Superior temporal gyrus (tissue), 1 donor: ENCODE results near the gene DLK1.

Experiments used
- DNase-seq: peaks from one replicate; pipeline ENCODE4 v3.0.0-alpha.2; 2016; ENCODE audit errors: extremely low spot score

DLK1 gene

DNA sequence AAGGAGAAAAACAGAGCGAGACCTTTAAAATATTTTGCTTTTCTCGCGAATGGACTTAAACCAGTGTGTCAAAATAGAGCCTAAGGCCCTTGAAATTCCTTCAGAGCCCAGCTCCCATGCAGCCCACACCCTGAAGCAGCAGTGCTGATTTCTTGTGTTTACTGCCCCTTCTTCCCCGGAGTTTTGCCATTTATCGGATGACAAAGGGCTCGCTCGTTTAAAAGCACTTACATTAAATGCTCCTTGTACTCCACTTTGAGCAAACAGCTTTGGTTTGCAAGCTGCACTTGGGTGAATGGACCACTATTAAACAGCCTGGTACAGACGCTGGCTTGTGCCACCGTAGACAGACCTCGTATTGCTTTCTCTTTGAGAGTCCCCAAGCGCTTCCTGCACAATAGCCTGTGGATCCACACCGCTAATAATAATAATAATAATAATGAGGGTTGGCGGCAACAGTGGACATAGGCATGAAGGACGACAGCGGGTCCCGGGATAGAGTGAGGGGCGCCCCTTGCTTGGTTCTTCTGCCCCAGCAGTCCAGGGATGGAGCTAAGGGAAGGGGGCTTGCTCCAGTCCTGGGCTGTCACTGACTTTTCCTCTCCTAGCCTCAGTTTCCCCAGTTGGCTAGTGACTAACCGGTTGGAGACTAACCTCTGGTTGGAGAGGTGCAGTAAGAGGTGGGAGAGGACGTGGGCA, 6.6 kb downstream of the DLK1 start:
- no peak for DNase-seq

DNA sequence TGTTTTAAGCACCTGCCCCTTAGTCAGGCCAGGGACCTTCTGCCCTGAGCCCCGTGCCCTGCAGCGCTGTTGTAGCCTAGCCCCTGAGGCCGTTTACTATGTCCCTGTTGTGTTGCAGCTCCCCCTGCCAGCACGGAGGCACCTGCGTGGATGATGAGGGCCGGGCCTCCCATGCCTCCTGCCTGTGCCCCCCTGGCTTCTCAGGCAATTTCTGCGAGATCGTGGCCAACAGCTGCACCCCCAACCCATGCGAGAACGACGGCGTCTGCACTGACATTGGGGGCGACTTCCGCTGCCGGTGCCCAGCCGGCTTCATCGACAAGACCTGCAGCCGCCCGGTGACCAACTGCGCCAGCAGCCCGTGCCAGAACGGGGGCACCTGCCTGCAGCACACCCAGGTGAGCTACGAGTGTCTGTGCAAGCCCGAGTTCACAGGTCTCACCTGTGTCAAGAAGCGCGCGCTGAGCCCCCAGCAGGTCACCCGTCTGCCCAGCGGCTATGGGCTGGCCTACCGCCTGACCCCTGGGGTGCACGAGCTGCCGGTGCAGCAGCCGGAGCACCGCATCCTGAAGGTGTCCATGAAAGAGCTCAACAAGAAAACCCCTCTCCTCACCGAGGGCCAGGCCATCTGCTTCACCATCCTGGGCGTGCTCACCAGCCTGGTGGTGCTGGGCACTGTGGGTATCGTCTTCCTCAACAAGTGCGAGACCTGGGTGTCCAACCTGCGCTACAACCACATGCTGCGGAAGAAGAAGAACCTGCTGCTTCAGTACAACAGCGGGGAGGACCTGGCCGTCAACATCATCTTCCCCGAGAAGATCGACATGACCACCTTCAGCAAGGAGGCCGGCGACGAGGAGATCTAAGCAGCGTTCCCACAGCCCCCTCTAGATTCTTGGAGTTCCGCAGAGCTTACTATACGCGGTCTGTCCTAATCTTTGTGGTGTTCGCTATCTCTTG, 7.6 kb downstream of the DLK1 start:
- no peak for DNase-seq

DNA sequence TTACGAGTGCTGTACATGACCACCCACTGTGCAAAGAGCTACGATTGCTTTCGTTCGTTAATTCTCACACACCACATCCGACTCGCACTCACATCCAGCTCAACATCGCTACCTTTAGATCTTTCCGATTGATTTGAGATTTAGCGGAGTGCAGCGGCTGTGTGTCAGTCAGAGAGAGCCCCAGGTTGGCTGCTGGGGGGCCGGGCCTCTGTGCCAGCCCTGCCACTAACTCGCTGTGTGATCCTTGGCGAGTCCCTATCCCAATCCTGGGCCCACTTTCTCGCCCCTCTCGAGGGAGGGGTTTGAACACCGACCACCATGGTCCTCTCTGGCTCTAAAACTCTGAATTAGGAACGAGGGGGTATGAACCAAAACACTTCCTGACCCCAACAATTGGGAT, 8.6 kb downstream of the DLK1 start:
- no peak for DNase-seq

DNA sequence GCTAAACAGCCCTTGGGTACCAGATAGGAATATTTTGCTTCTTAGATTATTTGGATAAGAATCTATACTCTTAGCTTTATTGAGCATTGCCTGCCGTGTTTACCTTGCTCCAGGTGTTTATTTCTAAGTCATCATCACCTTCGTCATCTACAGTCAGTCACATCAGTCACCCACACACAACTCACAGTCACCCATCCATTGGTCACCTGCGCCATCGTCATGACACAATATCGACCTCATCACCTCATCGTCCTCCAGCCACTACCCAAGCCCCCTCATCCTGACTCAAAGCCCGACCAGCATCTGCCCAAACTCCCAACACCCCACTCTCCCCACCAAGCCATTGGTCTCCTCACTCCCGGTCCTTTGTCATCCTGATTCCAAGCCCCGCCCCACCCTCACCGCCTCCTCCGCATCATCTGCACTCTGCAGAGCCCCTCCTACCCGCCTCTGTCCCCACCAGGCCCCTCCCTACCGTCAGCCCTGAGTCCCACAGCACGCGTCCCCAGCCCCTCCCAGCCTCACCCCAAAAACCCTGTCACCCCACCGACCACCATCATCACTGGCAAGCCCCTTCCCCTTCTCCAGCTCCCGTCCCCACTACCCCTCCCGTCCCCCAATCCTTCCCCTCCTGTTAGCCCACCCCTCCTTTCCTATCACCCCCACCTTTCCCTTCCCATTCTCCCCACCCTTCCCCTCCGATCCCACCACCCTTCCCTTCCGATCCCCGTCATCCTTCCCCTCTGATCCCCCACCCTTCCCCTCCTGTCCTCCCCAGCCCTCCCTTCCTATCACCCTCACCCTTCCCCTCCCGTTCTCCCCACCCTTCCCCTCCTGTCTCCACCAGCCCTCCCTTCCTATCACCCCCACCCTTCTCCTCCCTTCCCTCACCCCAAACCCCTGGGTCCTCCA, 9.8 kb downstream of the DLK1 start:
- no peak for DNase-seq

DNA sequence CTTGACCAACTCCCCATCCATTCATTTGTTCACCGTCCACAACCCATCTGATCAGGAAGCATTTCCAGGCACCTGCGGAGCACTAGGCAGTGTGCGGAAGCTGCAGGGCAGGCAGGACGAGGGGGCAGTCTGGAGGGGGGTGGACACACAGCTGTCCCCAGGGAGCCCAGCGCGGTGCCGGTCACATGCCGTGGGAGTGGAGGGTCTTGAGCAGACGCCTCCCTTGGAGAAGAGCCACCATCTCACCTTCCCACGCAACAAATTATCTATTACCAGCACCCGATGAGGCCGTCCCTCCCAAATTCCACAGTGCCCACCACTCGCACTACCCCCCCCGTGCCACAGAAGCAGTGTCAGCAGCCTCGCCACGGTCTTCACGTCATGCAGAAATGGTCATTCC, 10.8 kb downstream of the DLK1 start:
- no peak for DNase-seq

DNA sequence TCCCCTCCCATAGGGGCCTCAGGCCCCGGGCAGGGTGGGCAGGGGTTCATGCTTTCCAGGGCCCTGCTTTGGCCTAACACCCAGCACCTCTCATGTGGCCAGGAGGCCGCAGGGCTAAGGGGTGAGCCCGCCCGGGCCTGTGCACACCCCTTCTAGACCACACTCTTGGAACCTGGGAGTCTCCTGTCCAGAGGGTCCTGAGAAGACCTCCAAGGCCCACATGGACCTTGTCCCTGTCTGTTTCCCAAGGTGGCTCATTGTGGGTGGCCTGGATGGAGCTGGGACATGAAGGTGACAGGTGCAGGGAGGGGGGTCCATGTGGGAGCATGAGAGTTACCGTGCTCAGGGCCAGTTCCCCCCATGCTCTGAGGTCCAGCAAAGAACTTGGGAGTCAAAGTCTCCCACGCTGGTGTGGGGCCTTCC, 11.6 kb downstream of the DLK1 start:
- DNase-seq = no peak

DNA sequence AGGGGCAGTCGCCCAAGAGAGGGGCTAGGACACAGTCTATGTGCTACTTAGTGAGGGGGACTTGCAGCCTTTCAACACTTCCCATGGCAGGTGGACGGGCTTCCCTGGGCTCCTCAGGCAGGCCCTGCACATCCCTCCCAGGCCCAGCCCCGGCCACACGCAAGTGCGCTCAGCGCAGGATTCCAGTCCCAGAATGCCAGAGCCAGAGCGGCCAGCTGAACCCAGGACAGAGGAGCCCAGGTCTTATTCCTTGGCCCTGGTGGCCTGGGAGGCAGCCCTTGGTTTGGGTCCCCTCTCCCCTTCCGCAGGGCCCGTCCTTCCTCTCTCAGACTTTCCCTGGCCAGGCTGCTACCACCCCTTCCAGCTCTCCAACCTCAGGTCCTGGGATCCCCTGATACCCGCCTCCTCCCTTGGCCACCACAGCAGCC, 12.0 kb downstream of the DLK1 start:
- DNase-seq = no peak

DNA sequence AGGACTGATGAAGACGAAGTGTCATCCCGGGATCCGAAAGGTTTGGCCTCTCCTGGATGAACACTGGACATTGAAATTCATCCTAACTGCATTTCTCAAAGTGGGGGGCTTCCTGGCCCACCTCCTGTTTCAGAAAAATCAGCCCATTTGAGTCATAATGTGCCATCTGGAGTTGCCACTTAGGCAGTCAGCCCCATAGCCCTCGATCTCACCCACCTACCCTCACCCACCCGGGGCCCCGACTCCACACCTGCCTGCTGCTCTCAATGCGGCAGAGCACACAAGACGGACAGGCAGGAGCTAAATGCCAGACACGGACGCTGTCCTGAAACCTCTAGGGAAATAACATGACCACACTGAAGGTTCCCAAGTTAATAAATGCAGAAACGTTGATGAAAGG, 12.6 kb downstream of the DLK1 start:
- DNase-seq = no peak

DNA sequence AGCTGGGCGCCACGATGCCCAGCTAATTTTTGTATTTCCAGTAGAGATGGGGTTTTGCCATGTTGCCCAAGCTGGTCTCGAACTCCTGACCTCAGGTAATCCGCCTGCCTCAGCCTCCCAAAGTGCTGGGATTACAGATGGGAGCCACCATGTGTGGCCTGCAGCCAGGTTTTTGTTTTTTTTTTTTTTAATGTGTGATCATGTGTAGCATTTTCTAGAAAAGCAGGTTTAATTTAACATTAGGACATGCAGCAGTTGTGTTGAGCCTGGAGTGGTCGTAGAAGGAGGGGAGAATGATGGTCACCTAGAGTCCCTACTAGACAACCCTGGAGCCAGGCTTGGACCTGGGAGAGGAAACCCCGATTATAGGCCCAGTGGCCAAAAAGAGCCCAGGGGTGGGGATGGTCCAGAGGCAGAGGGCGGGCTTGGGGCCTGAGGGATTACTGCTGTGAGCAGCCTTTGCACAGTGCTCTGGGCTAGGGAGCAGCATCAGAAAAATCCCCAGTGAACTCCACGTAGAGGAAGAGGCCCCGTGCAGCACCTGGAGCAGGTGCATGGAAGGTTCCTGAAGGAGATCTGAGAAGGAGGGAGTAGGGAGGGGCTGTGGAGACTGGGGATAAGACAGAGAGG, 13.6 kb downstream of the DLK1 start:
- DNase-seq = no peak

DNA sequence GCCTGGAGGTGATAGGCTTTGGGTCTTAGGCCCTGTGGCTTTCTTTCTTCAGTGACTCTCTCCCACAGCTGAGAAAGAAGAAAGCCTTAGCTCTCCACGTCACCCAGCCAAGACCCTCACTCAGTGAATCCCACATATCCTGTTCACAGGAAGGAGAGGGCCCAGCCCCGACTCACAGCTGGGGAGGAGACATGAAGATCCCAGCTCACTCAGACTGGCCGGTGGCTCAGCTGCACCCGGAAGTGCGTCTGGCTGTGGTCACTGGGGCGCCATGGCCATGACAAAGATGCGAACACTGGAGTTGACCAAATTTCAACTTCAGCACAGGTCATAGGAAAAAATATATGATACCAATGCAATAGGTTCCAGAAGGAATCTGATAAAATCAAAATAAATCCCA, 14.2 kb downstream of the DLK1 start:
- DNase-seq = no peak

DNA sequence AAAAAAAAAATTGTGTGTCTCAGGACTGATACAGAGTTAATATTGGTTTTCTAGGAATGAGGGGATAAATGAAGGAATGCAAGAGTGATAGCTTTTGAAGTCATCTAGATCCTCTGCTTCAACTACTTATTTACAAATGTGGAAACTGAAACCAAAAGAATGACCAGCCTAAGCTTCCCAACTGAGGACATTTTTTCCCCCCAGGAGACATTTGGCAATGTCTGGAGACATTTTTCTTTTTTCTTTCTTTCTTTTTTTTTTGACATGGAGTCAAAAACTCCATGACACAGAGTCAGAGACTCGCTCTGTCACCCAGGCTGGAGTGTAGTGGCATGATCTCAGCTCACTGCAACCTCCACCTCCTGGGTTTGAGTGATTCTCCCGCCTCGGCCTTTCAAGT, 15.3 kb downstream of the DLK1 start:
- DNase-seq = no peak

DNA sequence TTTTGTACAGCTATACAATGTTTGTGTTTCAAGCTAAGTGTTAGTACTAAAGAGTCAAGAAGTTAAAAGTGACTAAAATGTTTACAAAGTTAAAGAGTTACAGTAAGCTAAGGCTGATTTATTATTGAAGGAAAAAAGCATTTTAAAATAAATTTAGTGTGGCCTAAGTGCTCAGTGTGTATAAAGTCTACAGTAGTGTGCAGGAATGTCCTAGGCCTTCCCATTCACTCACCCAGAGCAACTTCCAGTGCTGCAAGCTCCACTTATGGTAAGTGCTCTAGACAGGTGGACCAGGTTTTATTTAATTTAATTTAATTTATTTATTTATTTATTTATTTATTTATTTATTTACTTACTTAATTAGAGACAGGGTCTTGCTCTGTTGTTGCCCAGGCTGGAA, 19.6 kb downstream of the DLK1 start:
- no peak for DNase-seq

DNA sequence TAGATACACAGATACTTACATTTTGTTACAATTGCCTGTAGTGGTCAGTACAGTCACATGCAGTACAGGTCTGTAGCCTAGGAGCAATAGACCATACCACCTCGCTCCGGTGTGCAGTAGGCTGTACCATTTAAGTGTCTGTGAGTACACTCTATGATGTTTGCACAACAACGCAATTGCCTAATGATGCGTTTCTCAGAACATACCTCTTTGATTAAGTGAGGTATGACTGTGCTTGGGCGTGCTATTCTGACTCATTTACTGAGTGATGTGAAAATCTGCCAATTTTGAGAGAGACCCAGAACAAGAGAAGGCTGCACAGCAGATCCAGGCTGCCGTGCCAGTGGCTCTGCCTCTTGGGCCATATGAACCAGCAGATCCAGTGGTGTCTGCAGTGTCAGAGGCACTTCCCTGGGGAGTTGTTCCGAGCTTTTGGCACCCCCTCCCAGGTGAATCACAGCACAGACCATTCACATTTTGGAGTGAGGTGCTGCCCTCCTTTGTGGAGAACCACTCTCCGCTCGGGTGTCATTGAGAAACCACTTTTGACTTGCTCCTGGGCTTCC, 20.4 kb downstream of the DLK1 start:
- DNase-seq = no peak

DNA sequence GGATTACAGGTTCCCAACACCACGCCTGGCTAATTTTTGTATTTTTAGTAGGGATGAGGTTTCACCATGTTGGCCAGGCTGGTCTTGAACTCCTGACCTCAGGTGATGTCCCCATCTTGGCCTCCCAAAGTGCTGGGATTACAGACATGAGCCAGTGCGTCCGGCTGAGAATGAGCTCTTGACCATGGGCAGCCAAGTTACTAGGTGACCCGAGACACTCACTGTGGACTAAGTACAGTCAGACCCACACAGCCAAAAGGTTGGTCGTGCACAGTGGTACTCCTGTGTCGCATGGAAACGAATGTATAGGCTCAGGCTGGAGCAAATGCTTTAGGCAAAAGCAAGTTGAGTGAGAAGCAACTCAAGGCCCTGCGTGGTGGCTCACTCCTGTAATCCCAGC, 21.0 kb downstream of the DLK1 start:
- no peak for DNase-seq

DNA sequence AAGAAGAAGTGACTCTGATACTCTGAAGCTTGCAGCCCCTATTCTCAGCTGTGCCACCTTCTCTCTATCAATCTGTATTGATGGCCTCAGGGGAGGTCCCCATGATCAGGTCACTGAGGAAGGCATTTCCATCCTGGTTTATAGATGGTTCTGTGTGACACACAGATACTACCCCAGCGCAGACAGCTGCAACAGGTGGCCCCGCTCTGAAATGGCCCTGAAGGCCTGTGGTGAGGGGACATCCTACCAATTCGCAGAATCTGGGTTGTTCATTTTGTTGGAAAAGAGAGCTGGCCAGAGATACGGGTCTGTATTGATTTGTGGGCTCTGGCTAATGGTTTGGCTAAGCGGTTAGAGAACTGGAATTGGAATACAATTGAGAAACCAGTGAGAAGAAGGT, 21.7 kb downstream of the DLK1 start:
- no peak for DNase-seq

DNA sequence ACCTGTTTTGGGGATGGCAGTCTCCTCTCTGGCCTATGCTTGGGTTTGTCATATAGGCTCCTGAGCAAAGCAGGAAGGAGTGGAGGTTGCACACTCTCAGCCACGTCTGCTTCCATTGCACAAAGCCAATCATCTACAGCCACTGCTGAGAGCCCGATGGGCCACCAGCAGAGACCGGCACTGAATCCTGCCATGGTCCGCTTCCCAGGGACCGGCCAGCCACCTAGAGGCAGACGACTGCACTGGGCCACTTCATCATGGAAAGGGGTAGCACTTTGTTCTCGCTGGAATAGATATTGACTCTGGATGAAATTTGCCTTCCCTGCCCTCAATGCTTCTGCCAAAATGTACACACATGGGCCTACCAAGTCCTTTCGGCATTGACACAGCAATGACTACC, 22.3 kb downstream of the DLK1 start:
- no peak for DNase-seq

DNA sequence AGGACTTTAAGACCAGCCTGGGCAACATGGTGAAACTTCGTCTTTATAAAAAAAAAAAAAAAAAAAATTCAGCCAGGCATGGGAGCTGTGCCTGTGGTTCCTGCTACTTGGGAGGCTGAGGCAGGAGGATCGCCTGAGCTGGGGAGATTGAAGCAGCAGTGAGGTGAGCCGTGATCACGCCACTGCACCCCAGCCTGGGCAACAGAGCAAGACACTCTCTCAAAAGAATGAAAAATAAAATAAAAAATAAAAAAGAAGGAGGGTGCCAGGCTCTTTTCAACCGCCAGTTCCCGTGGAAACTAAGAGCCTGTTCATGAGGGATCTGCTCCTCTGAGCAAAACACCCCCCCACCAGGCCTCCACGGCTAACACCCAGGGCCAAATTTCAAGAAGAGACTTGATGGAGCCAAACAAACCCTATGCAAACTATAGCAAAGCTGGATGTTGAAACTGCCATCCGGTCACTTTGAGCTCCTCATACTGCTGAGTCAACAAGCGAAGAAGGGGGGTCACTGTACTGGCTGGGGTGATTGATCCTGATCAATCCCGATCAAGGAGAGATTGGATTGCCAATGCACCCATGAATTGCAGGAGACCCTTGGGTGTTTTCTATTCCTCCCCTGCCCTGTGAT, 23.4 kb downstream of the DLK1 start:
- no peak for DNase-seq

DNA sequence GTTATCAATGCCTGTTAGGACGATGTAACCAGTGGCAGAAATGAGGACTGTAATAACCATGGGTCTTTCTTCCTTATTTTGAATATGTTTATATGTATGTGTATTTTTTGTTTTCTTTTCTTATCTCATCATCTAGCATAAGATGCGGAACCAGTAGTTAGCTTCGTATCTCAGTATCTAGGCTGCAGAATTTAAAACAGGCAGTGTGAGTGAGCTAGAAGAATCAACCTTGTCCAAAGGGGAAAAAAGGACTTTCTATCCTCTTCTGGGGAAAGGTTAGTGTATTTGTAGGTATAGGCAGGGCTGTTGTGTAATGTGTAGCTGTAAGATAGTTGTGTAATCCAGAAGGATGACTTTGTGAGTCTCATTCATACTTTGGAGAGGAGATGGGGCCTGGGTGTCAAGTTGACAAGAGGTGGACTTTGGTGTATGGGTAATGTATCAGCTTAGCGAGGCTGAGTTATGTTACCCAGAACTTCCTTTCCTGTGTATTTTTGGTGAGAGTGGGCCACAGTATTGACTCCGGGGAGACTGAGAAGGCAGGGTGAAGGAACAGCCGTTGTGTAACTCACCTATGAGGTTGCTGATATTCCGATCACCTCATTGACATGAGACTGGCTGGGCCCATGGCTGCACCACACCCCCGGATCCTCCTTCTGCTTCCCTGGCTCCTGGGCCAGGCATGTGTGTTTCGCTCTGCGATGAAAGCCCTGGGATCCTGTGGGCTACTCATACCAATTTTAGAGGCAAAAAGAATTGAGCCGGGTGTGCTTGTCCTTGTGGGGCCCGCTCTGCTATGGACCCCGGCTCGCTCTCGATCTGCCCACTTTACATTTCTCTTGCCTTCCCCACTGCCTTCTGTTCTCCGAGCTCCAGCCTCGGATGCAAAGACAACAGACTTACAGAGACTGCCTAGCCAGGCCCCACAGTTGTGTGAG, 24.3 kb downstream of the DLK1 start:
- DNase-seq = no peak

DNA sequence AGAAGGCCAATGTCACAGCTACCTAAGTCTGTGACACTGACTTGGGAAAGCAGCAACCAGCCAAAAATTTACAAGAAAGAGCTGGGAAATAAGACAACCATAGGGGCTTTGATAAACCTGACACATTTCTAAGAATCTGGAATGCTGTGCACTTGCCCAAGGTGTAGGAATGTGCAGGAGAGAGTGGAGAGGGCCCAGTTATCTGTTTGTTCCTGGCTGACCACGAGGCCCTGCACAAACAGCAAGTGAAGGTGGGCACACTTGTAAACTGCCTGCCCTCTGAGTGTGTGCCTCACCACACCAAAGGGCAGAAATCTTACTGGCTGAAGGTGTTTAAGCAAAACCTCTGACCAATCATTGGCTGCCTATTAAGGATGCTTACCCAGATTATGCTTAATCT, 27.3 kb downstream of the DLK1 start:
- no peak for DNase-seq

DNA sequence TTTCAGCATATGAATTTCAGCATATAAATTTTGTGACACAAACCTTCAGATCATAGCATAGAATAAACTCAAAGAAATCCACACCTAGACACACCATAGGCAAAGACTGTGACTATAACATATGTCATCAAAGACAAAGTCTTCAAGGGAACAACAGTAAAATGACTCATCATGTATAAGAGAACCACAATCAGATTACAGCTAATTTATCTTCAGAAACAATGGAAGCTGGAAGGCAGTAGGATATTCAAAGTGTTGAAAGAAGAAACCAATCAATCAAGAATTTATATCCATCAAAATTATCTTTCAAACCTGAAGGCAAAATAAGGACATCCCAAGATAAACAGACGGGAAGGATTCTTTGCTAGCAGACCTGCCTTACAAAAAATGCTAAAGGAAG, 29.0 kb downstream of the DLK1 start:
- DNase-seq = no peak
